SW 1271 (cell line): Measurements from ENCODE around the gene MACROD2.

Experiments used
- DNase-seq, 2 experiments: peaks; one replicate each; lab custom pipeline; 2025; lab: John Stamatoyannopoulos, UW

The MACROD2 gene

DNA sequence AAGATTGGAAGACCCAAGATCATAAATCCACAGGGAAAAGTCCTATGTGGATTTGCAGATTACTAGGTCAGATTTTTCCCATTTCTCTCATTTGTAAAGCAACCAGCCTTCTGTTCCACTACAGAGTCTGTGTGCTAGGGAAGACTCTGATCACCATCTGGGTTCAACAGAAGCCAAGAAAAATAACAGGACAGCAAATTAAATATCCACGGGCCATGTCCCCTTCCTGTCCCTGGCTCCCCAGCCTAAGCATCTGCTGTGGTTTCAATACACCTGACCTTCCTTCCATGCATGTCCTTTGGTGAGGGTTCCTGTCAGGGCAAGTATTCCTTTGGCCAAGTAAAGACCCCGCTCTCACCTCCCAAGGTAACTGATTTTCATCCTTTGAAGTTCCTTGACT, 2019.1 kb downstream of the MACROD2 start:
- DNase-seq: no peak

DNA sequence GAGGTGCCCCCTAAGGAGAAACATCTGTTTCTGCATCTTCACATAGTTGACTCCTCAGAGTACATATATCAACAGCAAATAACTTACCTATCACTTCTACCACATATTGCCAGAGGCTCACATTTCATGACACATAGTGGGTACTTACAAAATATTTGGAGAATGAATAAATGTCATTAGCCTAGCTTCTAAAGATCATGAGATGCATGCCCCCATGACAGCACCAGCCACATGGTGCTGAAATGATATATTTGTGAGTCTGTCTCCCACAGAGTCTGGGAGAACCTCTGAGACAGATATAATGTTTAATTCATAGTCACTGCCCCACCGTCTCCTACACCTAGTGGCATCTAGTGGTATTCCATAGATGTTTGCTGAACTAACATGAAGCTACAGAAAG, 2022.3 kb downstream of the MACROD2 start:
- no peak for DNase-seq

DNA sequence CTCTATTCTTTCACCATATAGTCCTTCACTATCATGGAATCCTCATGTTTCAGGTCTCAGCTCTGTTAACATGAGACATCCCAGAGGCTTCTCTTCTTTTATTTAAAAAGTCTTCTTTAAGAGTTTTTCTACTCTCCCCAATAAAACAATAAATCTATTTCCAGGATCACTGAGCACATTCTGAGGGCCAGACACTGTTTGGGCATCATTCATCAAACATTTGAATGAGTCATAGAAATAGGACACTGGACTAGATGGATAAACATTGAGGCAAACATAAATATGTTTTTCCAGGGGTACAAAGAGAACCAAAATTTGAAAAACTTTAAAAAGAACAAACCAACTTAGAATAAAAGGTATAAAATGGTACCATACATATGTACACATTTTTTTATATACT, 2023.6 kb downstream of the MACROD2 start:
- DNase-seq: no peak

DNA sequence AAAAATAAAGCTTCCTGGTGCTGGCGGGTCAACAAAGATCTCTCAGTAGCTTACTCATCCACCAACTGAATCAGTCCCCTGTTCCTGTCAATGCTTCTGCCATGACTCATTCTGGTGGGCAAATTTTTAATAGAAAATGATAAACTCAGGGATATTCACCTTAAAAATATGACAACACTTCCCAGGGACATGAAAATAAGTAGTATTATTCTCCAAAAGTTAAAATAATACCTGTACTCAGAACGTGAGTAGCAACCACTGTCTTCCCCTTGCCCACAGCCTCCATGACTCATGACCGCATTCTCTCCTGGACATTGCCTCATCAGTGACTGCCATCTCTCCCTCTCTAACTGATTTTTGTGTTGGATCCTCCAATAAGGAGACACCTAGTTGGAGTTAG, 2025.7 kb downstream of the MACROD2 start:
- no peak for DNase-seq

DNA sequence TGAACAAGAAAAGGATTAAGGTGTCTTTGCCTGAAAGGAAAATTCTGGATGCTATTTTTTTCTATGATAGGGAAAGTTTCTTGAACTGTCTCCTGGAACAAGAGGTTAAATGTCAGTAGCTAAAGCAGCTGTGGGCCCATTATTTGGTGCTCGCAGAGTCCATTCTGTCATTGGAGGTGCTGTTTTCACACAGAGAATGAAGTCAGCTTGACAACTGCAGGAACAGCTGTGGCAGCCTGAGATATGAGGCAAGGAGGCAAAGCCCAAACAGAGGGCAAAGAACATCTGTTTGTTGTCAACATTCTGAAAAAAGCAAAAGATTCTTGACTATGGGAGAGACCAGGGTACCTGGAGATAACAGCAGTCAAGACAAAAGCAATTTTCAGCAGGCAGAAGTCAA, 2029.8 kb downstream of the MACROD2 start:
- DNase-seq: no peak

DNA sequence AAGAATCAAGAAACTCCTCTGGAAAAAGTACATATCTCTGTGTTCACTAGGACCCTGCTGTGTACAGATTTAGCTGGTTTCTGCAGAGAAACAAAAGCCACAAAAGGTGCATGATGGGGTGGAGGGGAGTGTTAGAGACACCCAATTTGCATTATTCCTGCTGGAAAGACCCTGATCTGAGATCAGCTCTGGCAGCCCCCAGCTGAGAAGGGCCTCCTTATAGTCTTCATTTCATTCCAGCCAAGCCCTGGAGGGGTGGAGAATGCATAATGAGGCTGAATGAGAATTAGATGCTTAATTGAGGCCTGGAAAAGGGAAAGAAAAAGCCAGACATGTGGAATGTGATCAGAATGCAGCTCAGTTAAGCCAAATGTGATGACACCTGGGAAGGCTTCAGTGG, 2032.4 kb downstream of the MACROD2 start:
- no peak for DNase-seq

DNA sequence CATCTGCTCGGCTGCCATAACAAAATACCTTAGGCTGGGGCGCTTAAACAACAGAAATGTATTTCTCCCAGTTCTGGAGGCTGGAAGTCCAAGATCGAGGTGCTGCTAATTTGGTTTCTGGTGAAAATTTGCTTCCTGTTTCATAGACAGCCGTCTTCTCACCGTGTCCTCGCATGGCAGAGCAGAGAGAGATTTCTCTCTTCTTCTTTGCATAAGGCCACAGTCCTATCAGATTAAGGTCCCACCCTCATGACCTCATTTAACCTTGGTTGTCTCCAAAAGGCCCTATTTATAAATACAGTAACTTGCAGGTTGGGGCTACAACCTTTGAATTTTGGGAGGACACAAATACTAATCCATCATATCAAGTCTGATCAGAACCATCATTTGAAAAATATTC, 2033.6 kb downstream of the MACROD2 start:
- no peak for DNase-seq

DNA sequence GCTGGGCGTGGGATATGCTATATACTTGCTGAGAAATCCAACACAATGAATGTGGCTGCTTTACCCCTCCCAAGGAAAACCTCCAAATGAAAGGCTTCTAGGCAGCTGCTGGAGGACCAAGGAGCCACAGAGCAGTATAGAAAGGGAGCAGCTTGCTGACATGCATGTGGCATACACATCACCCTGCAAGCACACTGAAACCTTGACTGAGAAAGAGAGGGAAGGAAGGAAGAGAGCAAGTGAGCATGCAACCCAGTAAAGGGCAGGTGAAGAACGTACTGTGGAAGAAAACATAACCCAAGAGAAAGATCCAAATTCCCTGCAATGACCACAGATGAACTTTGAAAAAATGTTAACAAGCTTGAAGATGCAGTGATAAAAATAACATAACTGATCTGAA, 2034.9 kb downstream of the MACROD2 start:
- DNase-seq: no peak

DNA sequence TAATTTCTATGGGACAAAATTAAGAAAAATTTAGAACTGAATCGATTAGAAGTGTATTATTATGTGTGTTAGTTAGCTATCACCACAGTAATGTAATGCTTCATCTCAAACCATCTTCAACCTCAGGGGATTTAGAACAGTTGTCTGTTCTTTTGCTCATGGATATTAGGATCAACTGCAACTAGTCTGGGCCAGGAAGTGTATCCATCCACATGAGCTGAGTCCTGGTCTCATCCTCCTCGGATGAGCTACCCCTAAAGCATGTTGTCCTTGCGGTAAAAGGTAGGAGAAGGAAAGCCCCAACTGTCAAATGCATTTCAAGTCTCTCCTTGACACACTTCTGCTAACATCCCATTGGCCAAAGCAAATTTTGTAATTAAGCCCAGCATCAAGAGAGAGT, 2040.3 kb downstream of the MACROD2 start:
- no peak for DNase-seq

DNA sequence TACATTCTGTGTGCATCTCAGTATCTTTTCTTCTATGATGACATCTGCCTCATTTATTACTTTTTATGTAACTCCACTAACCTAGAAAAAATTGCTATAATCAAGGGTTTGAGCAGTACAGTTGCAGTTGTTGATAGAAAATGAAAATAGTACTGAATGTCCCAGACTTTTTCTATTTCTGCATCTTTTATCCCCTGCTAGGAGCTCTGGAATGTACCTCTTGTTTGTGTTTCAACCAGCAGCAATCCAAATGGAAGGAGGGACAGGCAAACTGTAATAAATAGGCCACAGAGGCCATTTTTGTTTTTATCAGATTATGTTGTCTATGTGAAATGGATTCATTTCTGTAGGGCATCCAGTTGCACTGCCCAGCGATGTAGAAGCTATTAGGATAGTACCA, 2041.0 kb downstream of the MACROD2 start:
- no peak for DNase-seq

DNA sequence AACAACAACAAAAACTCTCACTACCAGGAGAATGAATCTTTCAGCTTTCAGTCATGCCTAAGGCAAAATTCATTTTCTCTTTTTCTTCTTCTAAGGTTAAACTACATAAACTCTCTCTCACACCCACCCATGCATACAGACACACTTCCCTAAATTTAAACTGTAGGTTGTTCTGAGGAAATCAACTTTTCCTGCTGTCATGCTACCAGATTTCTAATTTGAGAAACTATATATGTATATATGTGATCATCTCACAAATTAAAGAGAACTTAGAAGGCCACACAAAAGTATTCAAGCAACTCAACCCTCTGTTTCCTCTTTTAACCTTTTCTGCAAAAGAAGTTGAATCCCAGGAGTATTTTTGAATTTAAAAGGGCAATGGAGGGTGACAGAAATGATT, 2045.4 kb downstream of the MACROD2 start:
- DNase-seq: no peak

DNA sequence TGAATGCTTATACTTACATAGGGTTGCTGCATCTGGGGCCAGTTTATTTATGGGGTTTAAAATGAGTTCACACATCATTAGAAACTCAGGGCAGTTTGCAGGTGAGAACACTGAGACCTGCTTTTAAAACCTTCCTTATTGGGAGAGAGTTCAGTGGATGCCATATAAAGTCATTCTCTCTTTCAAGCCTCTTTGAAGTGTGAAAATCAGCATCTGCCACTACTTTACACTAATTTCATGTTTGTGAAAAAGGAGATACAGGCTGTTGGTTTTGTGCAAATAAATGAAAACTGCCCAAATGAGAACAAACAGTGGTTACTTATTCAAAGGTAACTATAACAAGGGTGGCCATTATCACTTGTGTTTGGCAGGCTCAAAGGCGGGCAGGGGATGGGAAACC, 2047.4 kb downstream of the MACROD2 start:
- no peak for DNase-seq

DNA sequence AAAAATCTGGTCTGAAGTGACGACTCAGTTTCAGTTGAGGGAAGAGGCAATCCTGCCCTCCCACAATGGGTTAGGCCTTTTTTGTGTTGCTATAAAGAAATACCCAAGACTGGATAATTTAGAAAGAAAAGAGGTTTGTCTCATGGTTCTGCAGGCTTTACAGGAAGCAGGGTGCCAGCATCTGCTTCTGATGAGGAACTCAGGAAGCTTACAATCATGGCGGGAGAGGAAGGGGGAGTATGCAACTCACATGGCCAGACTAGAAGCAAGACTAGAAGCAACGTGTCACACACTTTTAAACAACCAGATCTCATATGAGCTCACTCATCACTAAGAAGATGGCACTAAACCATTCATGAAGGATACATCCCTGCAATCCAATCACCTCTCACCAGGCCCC, 2048.6 kb downstream of the MACROD2 start:
- DNase-seq: no peak

DNA sequence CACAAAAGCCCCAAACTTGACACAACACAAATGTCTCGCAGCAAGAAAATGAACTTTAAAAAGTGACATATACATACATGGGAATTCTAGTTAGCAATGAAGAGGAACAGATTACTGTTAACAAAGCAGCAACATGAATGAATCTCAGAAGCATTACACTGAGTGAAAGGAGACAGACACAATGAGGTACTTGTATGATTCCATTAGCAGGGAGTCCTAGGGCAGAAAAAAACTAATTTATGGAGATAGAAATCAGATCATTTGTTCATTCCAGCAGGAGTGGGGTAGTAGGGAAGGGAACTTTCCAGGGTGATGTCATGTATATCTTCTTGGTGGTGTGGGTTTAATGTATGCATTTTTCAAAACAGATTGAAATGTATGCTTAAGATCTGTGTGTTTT, 2053.6 kb downstream of the MACROD2 start:
- no peak for DNase-seq

DNA sequence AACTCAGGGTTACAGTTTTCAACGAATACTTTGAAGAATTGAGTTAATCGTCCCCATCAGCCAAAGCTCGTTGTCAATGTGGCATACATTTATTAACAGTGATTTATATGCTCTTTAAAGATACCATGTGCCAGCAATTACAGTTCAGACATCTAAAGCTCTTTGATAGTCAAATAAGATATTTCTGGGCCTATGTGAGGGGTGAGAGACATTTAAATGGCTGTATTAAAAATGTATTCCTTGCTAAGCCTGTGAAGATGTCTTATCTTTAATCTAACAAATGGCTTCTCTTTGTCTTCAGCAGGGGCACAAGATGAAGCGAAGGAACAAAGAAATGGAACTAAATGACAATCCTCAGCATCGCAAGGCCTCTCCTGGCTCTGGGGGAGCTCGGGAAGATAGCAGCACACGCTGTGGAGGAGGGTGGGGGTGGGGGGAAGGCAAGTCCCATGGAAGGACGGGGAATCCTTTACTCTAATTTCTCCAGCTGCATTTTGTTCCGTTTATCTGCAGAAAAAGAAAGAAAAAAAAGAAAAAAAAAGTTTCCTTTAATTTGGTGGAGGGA, 2054.3 kb downstream of the MACROD2 start:
- no peak for DNase-seq

DNA sequence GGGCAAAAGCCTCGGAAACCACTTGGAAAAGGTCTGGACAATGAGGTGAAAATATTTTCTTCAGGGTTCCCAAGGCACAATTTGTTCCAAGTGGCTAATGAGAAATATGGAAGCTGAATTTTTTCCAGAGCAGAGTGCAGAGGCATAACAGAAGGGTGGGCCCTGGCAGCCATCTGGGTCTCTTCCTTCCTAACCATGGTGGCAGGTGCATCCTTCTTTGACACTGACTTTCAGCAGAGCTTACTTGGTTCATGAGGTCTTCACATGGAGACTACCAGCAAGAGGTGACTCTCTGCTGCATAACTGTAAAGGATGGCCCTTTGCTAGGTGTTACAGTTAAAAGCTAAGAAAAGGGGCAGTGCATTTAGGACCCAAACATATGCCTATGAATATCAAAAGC, 2055.1 kb downstream of the MACROD2 start:
- DNase-seq: no peak

DNA sequence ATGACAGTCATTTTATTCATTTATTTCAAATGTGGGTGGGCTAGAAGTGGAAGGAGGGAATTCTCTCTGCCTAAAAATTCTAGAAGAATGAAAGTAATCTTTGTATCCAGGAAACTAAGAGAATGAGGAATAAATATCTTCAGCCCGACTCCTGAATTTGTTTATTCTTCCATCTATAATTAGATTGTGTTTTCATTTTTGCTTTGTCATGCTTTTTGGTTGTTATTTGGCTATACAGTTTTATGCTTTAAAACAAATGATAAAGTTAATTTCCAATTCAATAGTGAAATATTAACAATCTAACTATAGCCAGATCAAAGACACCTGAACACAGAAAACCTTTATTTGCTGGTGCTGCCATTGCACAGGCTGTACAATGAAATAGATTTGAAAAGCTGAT, 2056.7 kb downstream of the MACROD2 start:
- no peak for DNase-seq

DNA sequence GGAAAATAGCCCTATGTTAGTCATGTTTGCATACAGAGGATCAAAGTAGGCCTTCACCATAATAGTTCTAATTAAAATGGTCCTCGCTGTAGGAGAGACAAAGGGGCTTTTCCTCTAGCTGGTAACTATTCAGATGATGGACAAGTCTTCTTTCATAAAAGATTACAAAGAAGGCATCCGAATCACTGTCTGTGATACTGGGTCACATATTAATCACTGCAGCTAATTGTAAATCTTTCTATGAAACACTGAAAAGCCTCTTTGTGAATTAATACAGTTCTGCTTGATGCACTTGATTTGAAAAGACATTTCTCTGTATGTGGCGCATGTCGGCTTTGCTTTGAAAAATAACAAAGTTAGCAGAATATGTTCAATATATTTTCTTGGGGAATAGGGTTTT, 2057.1 kb downstream of the MACROD2 start:
- DNase-seq: no peak

DNA sequence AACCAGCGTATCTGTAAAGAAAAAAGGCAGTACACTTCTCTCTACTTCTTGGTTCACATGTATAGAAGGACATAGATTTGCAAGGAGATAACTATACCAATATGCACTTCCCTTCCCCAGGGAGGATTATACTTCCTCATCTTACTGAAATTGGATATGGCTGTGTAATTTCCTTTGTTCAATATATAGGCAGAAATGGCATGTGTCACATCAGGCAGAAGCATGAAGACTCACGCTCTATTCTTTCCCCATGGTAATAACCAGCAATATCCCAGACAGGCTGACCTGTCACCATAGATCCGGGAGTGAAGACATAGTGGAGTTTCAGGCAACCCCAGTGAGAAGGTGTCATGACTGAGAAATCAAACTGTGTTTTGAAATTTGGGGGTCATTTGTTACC, 2059.7 kb downstream of the MACROD2 start:
- DNase-seq: no peak

DNA sequence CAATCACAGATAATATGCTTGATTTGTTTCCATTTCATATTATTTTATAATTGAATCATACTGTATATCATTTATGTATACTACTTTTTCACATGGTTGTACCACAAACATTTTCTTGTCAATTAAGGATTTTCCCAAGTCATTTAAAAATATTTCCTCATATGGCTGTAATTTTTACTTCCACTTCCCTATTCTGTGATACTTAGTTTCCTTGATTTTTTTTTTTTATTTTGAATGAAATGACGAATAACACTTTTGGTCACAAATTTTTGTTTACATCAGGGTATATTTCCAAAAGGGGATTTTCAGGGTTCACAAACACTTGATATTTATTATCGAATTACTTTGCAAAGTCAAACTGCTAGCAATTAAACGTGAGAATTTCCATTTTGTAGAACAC, 2062.3 kb downstream of the MACROD2 start:
- no peak for DNase-seq

DNA sequence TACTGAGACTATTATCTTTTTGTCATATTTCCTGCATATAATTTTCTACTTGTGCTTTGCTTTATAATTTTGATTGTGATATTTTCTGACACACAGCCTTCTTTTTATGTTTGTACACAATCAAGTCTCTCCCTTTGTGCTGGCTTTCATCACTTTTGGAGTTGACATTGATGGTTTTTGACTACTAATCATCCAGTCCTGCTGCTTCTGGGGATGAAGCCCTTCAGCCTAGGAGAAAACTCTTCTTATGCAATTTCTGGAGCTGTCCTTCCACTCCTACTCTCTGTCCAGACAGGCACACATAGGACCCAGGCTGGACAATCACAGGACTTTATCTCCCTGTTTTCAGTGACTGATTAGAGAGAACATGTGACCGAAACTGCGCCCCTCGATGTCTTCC, 2063.0 kb downstream of the MACROD2 start:
- DNase-seq: no peak

DNA sequence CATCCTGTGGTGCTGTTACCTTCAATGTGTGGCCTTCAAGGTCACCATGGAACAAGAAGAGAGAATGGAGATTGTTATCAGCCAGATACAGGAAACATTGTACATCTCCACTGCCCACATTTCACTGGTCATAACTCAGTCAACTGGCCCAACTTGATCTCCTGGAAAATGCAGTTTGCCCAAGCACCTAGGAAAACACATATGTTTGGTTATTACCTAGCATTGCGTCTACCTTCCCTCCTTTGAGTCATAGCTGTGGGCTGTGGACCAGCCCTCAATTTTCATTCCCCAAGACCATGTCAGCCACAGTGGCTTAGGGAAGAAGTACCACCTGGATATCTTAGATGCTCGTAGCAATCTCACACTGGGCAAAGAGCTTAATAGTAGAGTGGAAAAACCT, 2064.5 kb downstream of the MACROD2 start:
- no peak for DNase-seq

DNA sequence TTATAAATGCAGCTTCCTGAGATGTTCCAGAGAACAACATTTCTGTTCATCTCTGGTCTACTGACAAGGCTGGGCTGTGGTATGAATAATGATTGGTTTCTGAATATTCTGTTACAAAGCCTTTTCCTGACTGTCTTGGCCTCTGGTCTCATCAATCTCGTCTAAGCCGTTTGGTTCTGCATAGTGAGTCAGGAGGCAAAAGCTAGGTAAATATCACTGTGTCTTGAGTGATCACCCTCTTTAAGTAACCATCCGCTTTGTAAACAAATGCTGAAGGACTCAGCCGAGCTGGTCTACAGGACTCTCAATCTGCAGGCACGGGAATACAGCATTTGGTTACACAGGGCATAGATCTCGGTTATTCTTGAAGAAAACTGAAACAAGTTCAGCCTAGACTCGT, 2066.0 kb downstream of the MACROD2 start:
- no peak for DNase-seq

DNA sequence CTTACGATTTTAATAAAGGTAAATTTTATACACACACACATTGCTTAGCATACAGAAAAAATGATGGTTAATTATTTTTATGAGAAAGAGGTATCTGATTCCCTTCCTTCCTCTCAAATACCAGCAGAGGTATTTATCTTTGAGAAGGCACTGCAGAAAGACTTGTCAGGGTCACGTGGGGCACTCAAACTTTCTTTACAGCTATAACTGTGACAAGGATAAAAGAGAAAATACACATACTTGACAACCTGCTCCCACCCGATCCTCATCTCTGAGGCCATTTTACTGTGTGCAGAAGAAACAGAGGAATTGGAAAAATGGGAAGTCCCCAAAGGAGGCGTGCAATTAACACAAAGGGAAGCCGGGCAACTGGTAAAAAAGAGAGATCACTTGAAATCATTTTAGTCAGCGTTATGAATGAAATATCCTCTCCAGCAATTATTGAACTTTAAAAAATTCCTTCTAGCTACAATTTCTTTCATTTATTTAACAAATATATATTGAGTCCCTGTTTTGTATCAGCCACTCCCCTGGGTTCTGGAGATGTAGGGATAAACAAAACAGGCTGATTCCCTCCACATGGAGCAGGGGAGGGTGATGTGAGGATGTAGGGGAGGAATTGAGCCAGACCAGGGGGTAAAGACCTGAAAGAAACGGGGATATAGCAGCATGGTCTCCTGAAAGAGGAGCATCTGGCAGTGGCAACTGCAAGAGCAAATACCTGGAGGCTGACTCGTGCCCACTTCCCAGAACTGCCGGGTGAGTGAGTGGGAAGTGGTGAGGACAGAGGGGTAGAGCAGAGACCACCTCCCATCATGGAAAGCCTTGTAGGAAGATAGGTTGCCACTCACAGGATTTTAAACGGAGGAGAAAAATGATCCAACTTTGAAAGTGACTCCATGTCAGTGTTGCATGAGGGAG, 2067.6 kb downstream of the MACROD2 start:
- no peak for DNase-seq
